Measurements from ENCODE around the gene PRXL2B. TPM values are rescaled to one million over a fixed set of nuclear protein-coding genes. Genes with fewer than 3 reads are reported as not detected.

Gene PRXL2B, protein sequence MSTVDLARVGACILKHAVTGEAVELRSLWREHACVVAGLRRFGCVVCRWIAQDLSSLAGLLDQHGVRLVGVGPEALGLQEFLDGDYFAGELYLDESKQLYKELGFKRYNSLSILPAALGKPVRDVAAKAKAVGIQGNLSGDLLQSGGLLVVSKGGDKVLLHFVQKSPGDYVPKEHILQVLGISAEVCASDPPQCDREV
- 10 to 100 TPM in 11 of 12 donors, not detected in 1; 14.6 to 59.6 (median 18.7) TPM for polyA plus RNA-seq (ENCODE audit: insufficient read length in 12 of 12)
- long read RNA-seq, donor 1, transcript PRXL2B-204 (7 exons, 2,749 nt), result major isoform, 10 of 29 reads
- long read RNA-seq, donor 1, transcript PRXL2B-203 (7 exons, 2,689 nt), result major isoform, 10 of 29 reads
- long read RNA-seq, donor 1, partial matches to known transcripts, result 8 of 29 reads
- long read RNA-seq, donor 1, other reads (novel, unspliced or antisense), result 0 of 29 reads
- long read RNA-seq, donor 2, result 0 reads
- long read RNA-seq, donor 3, partial matches to known transcripts, result 0 of 1 reads
- long read RNA-seq, donor 3, other reads (novel, unspliced or antisense), result 0 of 1 reads
- long read RNA-seq, donor 4, partial matches to known transcripts, result 0 of 2 reads
- long read RNA-seq, donor 4, other reads (novel, unspliced or antisense), result 0 of 2 reads
- long read RNA-seq, donor 5, partial matches to known transcripts, result 0 of 7 reads
- long read RNA-seq, donor 5, other reads (novel, unspliced or antisense), result 0 of 7 reads
- long read RNA-seq, donor 6, partial matches to known transcripts, result 8 of 11 reads
- long read RNA-seq, donor 6, other reads (novel, unspliced or antisense), result 0 of 11 reads
- long read RNA-seq, donor 7, partial matches to known transcripts, result 0 of 2 reads
- long read RNA-seq, donor 7, other reads (novel, unspliced or antisense), result 0 of 2 reads
- long read RNA-seq, donor 8, partial matches to known transcripts, result 0 of 5 reads
- long read RNA-seq, donor 8, other reads (novel, unspliced or antisense), result 0 of 5 reads
- long read RNA-seq, donor 9, partial matches to known transcripts, result 0 of 4 reads
- long read RNA-seq, donor 9, other reads (novel, unspliced or antisense), result 0 of 4 reads
- long read RNA-seq, donor 10, partial matches to known transcripts, result 0 of 6 reads
- long read RNA-seq, donor 10, other reads (novel, unspliced or antisense), result 0 of 6 reads
- long read RNA-seq, donor 11, partial matches to known transcripts, result 0 of 4 reads
- long read RNA-seq, donor 11, other reads (novel, unspliced or antisense), result 0 of 4 reads

DNA sequence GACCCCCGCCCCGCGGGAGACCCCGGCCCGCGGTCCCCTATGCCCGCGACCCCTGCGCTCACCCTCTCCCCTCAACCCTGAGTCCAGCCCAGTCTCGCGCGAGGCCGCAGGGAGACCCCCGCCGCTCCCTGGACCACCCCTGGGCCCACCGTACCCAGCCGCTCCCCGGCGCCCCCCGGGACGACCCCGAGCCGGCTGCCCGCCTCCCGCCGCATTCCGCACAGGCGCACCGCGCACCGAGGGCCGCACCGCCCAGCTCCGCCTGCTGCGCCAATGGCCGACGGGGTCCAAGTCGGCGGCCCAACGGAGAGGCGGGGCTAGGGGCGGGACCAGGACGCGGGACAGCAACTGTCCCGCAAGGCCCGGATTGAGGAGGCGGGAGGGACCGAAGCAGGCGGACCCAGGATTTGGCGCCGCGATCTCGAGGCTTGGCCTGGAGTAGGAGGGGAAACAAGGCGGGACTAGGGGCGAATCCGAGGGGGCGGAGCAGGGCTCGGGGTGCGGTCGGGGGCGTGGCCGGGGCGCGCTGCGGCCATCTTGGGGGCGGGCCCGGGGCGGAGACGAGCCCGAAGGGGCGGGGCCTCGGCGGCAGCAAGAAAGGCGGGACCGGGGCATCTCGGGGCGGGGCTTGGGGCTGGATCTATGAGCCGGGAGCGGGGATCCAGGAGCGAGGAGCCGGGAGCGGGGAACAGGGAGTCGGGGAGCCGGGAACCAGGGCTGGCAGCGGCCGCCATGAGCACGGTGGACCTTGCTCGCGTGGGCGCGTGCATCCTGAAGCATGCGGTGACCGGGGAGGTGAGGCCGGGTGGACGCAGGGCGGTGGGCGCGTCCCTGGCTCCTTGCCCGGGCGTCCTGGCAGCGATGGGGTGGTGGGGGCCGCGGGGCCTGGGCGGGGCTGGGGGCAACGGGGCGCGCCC, at the start of gene PRXL2B:
Gene PRXL2B, plus strand, starts transcription at position 624 of the 917 bp plus-strand sequence. Its CDS starts 109 bp downstream, at position 733.
- DNase-seq, result peak; percentile 99

DNA sequence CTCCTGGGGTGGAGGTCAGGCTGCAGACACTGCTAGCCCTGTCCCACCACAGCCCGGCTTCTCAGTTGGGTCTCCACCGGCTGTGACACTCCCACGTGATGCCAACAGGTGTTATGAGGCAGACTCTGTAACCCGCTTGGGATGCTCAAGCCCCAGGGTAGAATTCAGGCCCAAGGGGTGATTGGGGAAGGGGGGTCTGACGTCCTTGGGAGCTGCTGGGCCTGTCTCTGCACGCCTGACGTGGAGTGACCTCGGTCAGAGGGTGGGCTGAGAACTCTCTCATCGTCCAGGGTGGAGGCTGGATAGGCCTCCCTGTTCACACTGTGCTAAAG, 48.8 kb upstream of the PRXL2B start:
- DNase-seq, result no peak

DNA sequence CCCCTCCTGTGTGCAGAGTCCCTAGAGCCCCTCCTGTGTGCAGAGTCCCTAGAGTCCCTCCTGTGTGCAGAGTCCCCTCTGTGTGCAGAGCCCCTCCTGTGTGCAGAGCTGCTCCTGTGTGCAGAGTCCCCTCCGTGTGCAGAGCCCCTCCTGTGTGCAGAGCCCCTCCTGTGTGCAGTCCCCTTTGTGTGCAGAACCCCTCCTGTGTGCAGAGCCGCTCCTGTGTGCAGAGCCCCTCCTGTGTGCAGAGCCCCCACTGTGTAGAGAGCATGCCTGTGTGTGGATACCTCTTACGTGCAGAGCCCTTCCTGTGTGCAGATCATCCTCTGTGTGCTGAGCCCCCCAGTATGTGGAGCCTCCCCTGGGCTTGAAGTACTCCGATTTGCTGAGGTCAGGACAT, 48.2 kb upstream of the PRXL2B start:
- DNase-seq, result no peak

DNA sequence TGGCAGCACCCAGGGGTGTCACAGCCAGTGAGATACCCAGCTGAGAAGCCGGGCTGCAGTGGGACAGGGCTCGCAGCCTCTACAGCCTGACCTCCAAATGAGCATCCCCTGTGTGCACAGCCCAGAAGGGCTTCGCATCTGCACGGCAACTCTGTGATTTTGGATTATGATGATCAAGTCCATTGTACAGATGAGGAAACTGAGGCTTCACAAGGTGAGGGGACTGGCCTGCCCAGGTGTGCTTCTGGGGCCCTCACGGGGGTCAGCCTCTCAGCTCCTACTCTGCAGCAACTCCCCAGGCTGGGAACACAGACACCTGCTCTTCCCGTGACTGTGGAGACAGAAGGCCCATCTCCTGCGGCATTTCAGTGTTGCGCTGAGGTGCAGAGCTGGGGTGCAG, 47.7 kb upstream of the PRXL2B start:
- no peak for DNase-seq

DNA sequence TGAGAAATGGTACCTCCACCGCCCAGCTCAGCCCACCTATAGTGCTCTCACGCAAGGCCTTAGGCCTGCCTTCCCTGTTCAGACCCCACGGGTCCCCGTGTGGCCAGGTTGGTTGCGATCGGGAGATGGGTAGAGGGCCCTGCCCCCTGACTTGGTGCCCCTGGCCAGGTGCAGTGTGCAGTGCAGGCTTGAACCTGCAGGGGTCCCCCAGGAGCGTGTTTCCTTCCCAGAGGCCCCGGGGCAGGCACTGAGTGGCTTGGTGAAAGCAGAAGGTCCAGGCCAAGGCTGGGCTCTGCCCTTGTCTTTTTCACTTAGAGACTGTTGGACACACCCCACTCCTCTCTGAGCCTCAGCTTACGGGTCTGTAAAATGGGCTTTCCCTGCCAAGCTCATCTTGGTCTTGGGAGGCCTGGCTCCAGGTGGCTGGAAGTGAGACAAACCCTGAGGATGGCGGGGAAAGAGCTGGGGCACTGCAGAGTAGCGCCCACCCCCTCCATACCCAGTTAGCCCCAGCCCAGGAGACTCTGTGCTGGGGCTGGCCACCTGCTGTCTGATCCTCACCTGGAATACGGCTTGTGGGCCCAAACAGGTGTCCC, 47.2 kb upstream of the PRXL2B start:
- no peak for DNase-seq

DNA sequence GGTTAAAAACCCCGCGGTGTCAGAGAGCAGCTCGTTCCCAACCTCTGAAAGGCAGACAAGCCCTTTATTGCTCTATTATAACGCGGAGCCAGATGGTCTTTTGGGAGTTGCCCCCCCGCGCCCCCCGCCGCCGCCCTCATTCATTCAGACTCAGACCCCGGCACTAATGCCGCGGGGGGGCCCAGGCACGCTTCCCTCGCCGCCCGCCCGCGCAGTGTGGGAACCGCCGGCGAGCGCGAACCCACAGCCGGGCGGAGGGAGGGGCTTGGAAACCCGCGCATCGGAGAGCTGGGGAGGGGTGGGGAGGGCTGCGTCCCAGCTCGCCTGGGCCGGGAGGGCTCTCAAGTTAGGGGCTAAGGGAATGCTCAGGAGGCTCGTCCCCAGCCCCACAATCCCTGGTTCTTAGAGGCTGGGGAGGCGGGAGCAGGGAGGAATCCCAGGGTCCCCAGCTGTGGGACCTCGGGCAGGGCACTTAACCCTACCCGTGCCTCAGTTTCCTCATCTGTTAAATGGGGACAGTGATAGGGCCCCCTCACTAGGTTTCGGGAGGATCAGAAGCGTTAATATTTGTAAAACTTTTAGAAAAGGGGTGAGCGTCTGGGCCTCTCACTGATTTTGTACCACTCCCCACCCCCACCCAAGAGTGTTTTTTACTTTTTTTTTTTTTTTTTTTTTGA, 45.6 kb upstream of the PRXL2B start:
- no peak for DNase-seq

DNA sequence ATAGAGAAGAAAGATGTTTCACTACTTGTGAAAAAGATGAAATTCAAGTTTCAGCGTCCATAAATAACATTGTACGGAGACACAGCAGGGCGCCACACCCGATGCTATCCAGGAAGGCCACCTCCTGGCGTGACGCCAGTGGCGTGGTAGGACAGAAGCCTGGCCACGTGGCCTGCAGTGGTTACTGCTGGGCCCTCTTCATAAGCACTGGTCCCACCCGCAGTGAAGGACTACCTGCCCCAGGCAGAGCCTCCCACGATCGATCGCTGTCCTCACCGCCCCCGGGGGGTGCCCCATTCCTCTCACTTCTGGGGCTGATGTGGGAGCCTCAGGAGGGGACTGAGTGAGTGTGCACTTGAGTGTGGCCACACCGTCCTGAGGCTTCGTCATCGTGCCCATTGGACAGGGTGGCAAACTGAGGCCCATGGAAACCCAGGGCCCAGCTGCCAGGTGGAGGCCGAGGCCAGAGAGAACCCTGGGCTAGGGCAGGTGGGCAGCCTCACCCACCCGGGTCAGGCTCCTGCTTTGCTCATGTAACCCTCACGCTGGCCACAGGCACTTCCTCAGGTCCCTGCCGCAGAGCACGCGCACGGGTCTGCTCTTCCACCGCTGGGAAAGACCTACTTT, 44.8 kb upstream of the PRXL2B start:
- DNase-seq, result no peak

DNA sequence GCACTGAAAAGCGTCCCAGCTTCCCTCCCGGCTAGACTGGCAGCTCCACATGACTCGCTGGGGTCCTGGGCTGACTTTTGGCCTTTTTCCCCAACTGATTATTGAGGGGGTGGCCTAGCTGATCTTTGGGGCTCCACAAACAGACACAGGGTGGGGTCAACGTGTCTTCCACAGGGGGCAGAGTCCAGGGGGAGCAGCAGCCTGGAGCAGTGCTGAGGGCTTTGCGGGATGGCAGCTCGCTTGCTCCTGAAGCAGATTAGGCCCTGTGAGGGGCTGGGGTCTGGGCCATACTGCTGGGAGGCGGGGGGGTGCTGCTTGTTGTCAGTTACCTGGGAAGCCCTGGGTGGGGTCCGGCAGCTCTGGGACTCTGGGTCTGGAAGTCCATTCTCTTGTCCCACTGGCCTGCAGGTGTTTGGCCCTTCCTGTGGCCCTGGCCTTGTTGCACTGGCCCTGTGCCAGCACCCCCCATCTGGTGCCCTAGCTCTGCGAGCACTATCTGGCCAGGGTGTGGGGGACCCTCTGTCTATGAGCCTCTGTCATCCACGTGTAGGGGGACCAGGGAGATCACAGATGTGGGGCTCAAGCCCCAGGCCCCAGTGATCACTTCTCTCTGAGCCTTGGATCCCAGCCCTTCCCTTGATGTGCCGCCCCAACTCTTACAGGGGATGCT, 44.2 kb upstream of the PRXL2B start:
- no peak for DNase-seq

DNA sequence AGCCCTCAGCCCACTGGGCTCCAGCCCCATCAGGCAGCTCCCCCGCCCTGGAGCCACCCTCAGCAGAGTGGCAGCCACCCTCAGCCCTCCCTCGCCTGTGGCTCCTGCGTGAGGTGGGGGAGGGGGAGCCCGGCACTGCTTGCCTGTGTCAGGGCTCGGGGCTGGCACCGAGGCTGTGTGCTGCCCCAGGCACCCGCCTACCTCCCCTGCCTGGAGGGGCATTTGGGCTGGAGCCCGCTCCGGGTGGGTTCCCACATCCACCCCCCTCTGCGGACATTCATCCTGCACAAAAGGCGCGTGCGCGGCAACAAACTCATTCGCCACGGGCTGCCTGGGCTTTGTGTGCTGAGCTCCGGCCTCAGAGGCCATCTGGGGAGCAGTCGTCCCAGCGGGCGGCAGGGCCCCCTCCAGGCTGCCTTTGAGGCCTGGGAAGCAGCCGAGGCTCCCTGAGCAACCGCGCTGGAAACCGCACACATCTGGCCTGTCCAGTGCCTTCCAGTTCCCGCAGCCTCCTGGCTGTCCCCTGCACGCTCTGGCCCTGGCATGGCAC, 43.0 kb upstream of the PRXL2B start:
- DNase-seq, result no peak

DNA sequence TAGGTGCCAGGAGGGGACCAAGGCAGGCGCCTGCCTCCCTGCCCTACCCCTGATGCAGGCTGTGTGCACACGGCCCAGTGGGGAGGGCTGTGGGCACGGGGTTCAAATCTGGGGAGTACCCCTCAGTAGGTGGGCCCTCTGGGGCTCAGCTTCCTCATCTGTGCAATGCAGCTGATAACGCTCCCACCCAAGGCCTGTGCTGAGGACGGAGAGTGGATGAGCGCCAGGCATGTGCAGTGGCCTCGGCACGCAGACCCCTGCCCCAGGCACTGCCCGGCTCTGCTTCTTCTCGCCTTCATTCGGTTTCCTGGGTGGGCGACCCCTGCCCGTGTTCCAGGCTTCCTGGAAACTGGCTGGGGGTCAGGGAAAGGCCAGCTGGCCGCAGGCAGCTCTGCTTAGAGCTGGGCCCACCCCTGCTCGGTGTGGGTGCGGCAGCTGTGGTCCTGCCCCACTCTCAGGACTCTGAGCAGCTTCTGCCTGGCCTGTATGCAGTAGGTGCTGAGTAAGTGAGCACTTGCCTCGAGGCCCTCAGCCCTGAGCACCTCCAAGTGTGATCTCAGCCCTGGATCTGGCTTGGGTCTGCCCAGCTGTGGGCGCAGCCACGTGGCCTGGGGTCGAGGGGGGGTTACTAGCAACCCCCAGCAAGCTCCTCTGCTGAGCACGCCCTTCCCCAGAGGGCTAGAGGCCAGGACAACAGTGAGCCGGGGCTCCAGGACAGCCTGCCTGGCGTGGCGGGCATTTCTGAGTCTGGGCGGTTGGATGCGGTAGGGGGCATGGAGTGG, 42.3 kb upstream of the PRXL2B start:
- no peak for DNase-seq

DNA sequence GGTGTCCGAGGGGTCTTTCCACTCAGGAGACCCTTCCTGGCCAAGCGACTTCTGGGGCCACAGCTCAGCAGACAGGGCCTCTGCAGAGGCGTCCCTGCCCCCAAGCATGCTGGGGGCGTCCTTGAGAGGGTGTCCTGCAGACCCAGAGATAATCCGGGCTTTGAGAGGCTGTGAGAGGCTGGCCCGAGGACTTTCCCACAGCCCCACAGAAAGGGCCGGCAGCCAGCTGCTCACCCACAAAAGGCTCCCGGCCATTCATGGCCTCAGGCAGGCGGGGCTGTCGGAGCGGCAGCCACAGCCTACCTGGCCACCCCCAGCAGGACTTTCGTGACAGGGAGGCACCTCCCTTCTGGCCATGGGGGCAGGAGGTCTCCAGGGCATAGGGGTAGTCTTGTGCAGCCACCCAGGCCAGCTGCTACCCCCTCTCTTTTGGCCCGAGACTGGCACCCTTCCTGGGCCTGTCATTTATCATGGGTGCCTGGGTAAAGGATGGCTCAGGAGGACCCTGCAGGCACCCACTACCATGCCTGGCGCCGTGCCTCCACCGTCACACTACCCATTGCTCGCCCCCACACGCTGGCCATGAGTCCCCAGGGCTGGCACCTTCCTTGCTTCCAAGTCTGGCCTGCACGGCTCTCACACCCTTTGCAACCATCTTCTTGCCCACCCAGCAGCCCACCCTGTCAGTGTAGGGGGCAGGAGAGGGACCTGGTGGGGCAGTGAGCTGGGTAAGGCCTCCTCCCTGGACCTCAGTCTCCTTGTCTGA, 41.5 kb upstream of the PRXL2B start:
- no peak for DNase-seq

DNA sequence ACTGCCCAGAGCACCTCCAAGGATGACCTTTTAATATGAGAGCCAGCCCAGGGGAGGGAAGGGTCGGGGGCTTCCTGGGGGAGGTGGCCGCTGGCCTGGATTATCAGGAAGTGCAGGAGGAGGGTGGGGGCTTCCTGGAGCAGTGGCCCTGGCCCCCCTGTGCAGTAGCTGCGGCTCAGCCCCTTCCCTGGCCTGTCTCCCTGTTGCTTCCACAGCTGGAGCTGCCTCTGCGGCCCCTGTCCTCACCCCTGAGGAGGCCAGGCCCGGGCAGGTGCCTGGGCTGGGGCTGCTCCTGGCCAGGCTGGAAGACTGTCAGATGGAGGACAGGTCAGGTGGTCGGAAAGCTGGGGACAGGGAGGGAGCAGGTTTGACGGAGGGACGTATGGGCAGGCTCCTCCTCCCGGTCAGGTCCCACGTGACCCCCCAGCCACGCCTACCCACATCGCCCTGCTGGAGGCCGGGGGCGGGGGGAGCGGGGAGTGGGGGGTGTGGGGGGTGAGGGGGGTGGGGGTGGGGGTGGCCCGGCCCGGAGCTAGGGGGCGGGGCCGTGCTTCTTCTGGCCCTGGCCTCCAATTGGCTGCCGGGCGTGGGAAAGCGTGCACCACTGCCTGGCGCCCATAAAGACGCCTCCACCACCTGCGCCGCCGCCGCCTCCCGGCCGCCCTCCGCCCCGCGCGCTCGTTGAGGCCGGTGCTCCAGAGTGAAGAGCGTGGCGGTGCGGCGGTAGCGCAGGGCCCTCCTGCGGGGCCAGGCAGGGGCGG, 40.6 kb upstream of the PRXL2B start:
- DNase-seq, result peak; percentile 57

DNA sequence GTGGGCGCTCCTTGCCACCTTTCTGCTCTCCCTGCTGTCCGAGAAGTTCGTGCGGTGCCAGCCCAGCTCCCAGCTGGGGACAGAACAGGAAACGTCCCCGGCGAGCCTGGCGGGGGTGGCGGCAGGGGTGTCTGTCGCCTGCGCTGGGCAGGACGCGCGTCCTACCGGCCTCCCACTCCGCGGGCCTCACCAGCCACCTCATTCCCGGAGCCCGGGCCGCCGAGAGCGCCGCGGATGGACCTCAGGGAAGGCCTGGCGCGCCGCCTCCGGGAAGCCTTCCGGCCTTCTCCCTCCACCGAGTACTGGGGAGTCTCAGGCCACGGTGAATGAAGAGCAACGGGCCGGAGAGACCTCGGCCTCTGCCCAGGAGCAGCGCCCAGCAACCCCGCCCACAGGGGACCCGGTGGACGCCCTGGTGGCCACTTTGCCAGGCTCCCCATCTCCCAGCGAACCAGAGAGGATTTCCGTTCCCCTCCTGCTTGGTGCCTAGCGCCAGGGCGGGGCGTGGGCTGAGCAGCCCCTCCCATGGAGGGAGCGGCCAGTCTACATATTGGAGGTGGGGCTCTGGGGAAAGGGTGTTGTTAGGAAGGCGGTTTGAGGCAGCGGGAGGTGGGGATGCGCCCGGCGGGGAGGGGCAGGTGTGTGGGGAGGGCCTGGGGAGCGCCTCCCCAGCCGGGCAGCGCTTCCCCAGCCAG, 39.9 kb upstream of the PRXL2B start:
- DNase-seq, result peak; percentile 57

DNA sequence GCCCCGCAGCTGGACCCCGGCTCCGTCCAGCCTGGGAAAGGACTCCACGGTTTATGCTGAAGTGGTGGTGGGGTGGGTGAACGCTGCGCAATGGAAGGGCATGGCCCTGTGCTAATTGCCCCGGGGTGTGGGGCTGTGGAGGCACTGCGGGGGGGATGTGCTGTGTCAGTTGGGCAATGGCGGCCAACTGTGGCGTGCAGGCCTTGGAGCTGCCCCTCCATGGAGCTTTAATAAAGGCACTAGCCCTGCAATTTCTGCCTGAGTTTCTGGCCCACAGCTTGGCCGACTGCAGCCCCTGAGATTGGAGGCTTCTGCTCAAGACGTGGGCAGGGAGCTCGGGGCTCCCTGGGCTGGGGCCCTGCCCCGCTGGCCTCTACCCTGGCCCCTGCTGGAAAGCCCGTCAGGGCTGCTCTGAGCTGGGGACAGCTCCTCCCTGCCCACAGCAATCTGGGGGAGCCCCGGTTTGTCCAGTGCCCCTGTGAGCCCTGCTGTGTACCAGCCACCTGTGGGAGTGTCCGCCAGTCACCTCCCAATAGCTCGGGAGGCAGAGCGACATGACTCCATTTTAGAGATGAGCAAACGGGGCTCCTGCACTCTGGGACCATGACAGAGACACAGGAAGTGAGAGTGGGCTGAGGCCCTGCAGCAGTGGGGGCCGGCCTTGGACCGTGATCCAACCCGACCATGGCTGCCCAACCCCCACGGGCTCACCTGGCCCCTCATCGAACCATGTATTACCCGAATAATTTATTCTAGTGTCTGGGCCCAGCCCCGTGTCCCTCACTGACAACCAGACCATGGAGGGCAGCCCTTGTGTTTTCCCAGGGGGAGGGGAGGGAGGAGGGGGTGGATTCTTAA, 39.1 kb upstream of the PRXL2B start:
- no peak for DNase-seq
